ENCODE data around the gene MSRB3.

Gene MSRB3

GRCh38 chr12:65492998-65493912 lies 214.8 kb downstream of the MSRB3 start:
- DNase-seq (ENCODE audit: low read depth in 1 of 2, low spot score in 1 of 2): no peak

GRCh38 chr12:65493913-65494245 lies 215.4 kb downstream of the MSRB3 start:
- no peak for DNase-seq (ENCODE audit: low read depth in 1 of 2, low spot score in 1 of 2)

GRCh38 chr12:65494537-65494936 lies 216.1 kb downstream of the MSRB3 start:
- DNase-seq (ENCODE audit: low read depth in 1 of 2, low spot score in 1 of 2): no peak

GRCh38 chr12:65495233-65495632 lies 216.8 kb downstream of the MSRB3 start:
- DNase-seq (ENCODE audit: low read depth in 1 of 2, low spot score in 1 of 2): no peak

- no peak for DNase-seq (ENCODE audit: low read depth in 1 of 2, low spot score in 1 of 2)
Measured at GRCh38 chr12:65496617-65497016, 218.1 kb downstream of the MSRB3 start.

- no peak for DNase-seq (ENCODE audit: low read depth in 1 of 2, low spot score in 1 of 2)
Measured at GRCh38 chr12:65497660-65498059, 219.2 kb downstream of the MSRB3 start.

GRCh38 chr12:65499167-65499566 lies 220.7 kb downstream of the MSRB3 start:
- DNase-seq (ENCODE audit: low read depth in 1 of 2, low spot score in 1 of 2): no peak

- DNase-seq (ENCODE audit: low read depth in 1 of 2, low spot score in 1 of 2): no peak
Measured at GRCh38 chr12:65500091-65500900, 221.8 kb downstream of the MSRB3 start.

- no peak for DNase-seq (ENCODE audit: low read depth in 1 of 2, low spot score in 1 of 2)
Measured at GRCh38 chr12:65501093-65501621, 222.7 kb downstream of the MSRB3 start.

- DNase-seq (ENCODE audit: low read depth in 1 of 2, low spot score in 1 of 2): no peak
Measured at GRCh38 chr12:65501935-65502334, 223.5 kb downstream of the MSRB3 start.

GRCh38 chr12:65504417-65504816 lies 225.9 kb downstream of the MSRB3 start:
- no peak for DNase-seq (ENCODE audit: low read depth in 1 of 2, low spot score in 1 of 2)

- DNase-seq (ENCODE audit: low read depth in 1 of 2, low spot score in 1 of 2): no peak
Measured at GRCh38 chr12:65505386-65506121, 227.1 kb downstream of the MSRB3 start.

GRCh38 chr12:65508276-65509035 lies 230.0 kb downstream of the MSRB3 start:
- no peak for DNase-seq (ENCODE audit: low read depth in 1 of 2, low spot score in 1 of 2)

- no peak for DNase-seq (ENCODE audit: low read depth in 1 of 2, low spot score in 1 of 2)
Measured at GRCh38 chr12:65510007-65510406, 231.5 kb downstream of the MSRB3 start.

GRCh38 chr12:65510584-65511050 lies 232.1 kb downstream of the MSRB3 start:
- no peak for DNase-seq (ENCODE audit: low read depth in 1 of 2, low spot score in 1 of 2)

- DNase-seq (ENCODE audit: low read depth in 1 of 2, low spot score in 1 of 2): no peak
Measured at GRCh38 chr12:65511134-65511834, 232.8 kb downstream of the MSRB3 start.

- DNase-seq (ENCODE audit: low read depth in 1 of 2, low spot score in 1 of 2): no peak
Measured at GRCh38 chr12:65511912-65512311, 233.4 kb downstream of the MSRB3 start.

Measured in activated T-helper 1 cell treated with anti-CD3 and anti-CD28 coated beads, Interleukin-2, amount 50 U/mL, for 16 hours (primary cell).